Measurements from ENCODE around the gene ITPKC. TPM values are rescaled to one million over a fixed set of nuclear protein-coding genes. Genes with fewer than 3 reads are reported as not detected.

Gene ITPKC
- total and polyA plus RNA-seq, 2 experiments from 2014 or later = 5.3 to 12.6 TPM

DNA sequence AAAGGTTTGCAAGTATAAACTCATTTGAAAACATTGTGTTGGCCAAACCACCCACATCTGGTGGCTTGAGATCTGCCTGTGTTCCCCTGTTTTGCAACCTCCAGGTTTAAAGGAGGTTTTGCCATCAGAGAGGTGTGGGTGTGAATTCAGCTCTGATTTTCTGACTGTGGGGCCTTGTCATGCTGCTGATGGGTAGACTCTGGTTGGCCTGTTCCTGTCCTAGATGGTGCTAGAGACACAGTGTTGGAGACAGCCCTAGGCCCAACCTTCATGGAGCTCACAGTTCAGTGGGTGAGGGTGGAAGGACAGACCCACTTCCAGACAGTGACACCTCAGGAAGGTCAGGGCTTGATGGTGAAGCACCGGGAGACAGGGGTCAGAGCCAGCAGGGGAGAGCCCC, 68.6 kb downstream of the ITPKC start:
- no peaks in the 10 kb centered on the region; the same call in 2 of the 3 replicates for H3K9me3 Mint-ChIP-seq
- Histone ChIP-seq H3F3A (replicated peaks; ENCODE audit: low read depth) (no peaks in the 10 kb centered on the region), H3K4me3 (no peak overlapping the region), H3K27ac (ENCODE audit: low read depth) (no peak overlapping the region), H2AFZ (no peak overlapping the region), H3K4me2 (no peak overlapping the region), H3K27me3 (ENCODE audit: insufficient read depth) (no peaks in the 10 kb centered on the region), H3K36me3 (ENCODE audit: insufficient read depth) (no peaks in the 10 kb centered on the region), H3K79me2 (replicated peaks; ENCODE audit: insufficient read depth) (no peaks in the 10 kb centered on the region), H4K20me1 (replicated peaks; ENCODE audit: insufficient read depth) (no peaks in the 10 kb centered on the region), H3K4me1 (ENCODE audit: insufficient read depth) (no peaks in the 10 kb centered on the region), H3K9me2 (ENCODE audit: insufficient read depth) (no peaks in the 10 kb centered on the region)
- H3K4me1 Mint-ChIP-seq = peaks cover 3% of the 10 kb centered on the region
- peaks cover 16% of the 10 kb centered on the region for H3K36me3 Mint-ChIP-seq (ENCODE audit: low read depth)
- ATAC-seq = no peak
- TF ChIP-seq, protein P1, sequence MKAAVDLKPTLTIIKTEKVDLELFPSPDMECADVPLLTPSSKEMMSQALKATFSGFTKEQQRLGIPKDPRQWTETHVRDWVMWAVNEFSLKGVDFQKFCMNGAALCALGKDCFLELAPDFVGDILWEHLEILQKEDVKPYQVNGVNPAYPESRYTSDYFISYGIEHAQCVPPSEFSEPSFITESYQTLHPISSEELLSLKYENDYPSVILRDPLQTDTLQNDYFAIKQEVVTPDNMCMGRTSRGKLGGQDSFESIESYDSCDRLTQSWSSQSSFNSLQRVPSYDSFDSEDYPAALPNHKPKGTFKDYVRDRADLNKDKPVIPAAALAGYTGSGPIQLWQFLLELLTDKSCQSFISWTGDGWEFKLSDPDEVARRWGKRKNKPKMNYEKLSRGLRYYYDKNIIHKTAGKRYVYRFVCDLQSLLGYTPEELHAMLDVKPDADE (IDR thresholded peaks at IDR 0.05) = no peak
- TF ChIP-seq EZH2phosphoT487 (IDR thresholded peaks at IDR 0.05; ENCODE audit: unreplicated experiment) = no peak
- no peak for TF ChIP-seq POLR2AphosphoS5 (IDR thresholded peaks at IDR 0.05; ENCODE audit: low read depth)
- TF ChIP-seq, protein P2, sequence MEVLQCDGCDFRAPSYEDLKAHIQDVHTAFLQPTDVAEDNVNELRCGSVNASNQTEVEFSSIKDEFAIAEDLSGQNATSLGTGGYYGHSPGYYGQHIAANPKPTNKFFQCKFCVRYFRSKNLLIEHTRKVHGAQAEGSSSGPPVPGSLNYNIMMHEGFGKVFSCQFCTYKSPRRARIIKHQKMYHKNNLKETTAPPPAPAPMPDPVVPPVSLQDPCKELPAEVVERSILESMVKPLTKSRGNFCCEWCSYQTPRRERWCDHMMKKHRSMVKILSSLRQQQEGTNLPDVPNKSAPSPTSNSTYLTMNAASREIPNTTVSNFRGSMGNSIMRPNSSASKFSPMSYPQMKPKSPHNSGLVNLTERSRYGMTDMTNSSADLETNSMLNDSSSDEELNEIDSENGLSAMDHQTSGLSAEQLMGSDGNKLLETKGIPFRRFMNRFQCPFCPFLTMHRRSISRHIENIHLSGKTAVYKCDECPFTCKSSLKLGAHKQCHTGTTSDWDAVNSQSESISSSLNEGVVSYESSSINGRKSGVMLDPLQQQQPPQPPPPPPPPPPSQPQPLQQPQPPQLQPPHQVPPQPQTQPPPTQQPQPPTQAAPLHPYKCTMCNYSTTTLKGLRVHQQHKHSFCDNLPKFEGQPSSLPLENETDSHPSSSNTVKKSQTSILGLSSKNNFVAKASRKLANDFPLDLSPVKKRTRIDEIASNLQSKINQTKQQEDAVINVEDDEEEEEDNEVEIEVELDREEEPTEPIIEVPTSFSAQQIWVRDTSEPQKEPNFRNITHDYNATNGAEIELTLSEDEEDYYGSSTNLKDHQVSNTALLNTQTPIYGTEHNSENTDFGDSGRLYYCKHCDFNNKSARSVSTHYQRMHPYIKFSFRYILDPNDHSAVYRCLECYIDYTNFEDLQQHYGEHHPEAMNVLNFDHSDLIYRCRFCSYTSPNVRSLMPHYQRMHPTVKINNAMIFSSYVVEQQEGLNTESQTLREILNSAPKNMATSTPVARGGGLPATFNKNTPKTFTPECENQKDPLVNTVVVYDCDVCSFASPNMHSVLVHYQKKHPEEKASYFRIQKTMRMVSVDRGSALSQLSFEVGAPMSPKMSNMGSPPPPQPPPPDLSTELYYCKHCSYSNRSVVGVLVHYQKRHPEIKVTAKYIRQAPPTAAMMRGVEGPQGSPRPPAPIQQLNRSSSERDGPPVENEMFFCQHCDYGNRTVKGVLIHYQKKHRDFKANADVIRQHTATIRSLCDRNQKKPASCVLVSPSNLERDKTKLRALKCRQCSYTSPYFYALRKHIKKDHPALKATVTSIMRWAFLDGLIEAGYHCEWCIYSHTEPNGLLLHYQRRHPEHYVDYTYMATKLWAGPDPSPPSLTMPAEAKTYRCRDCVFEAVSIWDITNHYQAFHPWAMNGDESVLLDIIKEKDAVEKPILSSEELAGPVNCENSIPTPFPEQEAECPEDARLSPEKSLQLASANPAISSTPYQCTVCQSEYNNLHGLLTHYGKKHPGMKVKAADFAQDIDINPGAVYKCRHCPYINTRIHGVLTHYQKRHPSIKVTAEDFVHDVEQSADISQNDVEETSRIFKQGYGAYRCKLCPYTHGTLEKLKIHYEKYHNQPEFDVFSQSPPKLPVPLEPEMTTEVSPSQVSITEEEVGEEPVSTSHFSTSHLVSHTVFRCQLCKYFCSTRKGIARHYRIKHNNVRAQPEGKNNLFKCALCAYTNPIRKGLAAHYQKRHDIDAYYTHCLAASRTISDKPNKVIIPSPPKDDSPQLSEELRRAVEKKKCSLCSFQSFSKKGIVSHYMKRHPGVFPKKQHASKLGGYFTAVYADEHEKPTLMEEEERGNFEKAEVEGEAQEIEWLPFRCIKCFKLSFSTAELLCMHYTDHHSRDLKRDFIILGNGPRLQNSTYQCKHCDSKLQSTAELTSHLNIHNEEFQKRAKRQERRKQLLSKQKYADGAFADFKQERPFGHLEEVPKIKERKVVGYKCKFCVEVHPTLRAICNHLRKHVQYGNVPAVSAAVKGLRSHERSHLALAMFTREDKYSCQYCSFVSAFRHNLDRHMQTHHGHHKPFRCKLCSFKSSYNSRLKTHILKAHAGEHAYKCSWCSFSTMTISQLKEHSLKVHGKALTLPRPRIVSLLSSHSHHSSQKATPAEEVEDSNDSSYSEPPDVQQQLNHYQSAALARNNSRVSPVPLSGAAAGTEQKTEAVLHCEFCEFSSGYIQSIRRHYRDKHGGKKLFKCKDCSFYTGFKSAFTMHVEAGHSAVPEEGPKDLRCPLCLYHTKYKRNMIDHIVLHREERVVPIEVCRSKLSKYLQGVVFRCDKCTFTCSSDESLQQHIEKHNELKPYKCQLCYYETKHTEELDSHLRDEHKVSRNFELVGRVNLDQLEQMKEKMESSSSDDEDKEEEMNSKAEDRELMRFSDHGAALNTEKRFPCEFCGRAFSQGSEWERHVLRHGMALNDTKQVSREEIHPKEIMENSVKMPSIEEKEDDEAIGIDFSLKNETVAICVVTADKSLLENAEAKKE (CRISPR knock-in tag; IDR thresholded peaks at IDR 0.05) = no peak
- TF ChIP-seq ZNF331 (CRISPR knock-in tag; IDR thresholded peaks at IDR 0.05; ENCODE audit: low read depth) = no peak
- no peak for TF ChIP-seq EZH2 (IDR thresholded peaks at IDR 0.05; ENCODE audit: low read depth, unreplicated experiment)
- no peak for TF ChIP-seq NANOG (IDR thresholded peaks at IDR 0.05; ENCODE audit: borderline replicate concordance)
- TF ChIP-seq STAT1 (IDR thresholded peaks at IDR 0.05; ENCODE audit: unreplicated experiment) = no peak
- TF ChIP-seq, protein P3, sequence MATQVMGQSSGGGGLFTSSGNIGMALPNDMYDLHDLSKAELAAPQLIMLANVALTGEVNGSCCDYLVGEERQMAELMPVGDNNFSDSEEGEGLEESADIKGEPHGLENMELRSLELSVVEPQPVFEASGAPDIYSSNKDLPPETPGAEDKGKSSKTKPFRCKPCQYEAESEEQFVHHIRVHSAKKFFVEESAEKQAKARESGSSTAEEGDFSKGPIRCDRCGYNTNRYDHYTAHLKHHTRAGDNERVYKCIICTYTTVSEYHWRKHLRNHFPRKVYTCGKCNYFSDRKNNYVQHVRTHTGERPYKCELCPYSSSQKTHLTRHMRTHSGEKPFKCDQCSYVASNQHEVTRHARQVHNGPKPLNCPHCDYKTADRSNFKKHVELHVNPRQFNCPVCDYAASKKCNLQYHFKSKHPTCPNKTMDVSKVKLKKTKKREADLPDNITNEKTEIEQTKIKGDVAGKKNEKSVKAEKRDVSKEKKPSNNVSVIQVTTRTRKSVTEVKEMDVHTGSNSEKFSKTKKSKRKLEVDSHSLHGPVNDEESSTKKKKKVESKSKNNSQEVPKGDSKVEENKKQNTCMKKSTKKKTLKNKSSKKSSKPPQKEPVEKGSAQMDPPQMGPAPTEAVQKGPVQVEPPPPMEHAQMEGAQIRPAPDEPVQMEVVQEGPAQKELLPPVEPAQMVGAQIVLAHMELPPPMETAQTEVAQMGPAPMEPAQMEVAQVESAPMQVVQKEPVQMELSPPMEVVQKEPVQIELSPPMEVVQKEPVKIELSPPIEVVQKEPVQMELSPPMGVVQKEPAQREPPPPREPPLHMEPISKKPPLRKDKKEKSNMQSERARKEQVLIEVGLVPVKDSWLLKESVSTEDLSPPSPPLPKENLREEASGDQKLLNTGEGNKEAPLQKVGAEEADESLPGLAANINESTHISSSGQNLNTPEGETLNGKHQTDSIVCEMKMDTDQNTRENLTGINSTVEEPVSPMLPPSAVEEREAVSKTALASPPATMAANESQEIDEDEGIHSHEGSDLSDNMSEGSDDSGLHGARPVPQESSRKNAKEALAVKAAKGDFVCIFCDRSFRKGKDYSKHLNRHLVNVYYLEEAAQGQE (IDR thresholded peaks at IDR 0.05; ENCODE audit: unreplicated experiment) = no peak
- TF ChIP-seq, protein P4, sequence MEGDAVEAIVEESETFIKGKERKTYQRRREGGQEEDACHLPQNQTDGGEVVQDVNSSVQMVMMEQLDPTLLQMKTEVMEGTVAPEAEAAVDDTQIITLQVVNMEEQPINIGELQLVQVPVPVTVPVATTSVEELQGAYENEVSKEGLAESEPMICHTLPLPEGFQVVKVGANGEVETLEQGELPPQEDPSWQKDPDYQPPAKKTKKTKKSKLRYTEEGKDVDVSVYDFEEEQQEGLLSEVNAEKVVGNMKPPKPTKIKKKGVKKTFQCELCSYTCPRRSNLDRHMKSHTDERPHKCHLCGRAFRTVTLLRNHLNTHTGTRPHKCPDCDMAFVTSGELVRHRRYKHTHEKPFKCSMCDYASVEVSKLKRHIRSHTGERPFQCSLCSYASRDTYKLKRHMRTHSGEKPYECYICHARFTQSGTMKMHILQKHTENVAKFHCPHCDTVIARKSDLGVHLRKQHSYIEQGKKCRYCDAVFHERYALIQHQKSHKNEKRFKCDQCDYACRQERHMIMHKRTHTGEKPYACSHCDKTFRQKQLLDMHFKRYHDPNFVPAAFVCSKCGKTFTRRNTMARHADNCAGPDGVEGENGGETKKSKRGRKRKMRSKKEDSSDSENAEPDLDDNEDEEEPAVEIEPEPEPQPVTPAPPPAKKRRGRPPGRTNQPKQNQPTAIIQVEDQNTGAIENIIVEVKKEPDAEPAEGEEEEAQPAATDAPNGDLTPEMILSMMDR (conservative IDR thresholded peaks at IDR 0.05; ENCODE audit: low read depth in 2 of 2) = no peak
- no peak for TF ChIP-seq CREB1 (CRISPR knock-in tag; IDR thresholded peaks at IDR 0.05; ENCODE audit: low read depth)
- TF ChIP-seq JUNB (IDR thresholded peaks at IDR 0.05; ENCODE audit: unreplicated experiment) = no peak
- TF ChIP-seq ZNF114 (CRISPR knock-in tag; IDR thresholded peaks at IDR 0.05) = no peak
- H3K27me3 Mint-ChIP-seq (ENCODE audit: insufficient read depth, low read depth, poor library complexity) = peaks cover 8% of the 10 kb centered on the region
- H3K27ac Mint-ChIP-seq = no peak overlapping the region
- no peak overlapping the region for H3K4me3 Mint-ChIP-seq
- no peak for DNase-seq (ENCODE audit: low spot score)

Measured in GM23338 (cell line).